CD14-positive monocyte (primary cell): ENCODE data around the gene KRTAP4-8. TPM values are rescaled to one million over a fixed set of nuclear protein-coding genes. Genes with fewer than 3 reads are reported as not detected.
"Not testable (repeated sequence)": the region's sequence is repeated elsewhere in the genome, so short reads cannot be mapped to it uniquely, and the experiment has no call there.

Experiments used
- DNase-seq, 3 donors: peaks; one replicate each; pipeline ENCODE4 v3.0.0-alpha.2; 2011 to 2022
- H2AFZ ChIP-seq: 2 replicates; pipeline ENCODE4 v1.6.0; 2012; ENCODE audit warnings: mild to moderate bottlenecking, low read depth, low read length, inconsistent platforms; ENCODE audit not compliant: insufficient read depth, poor library complexity, severe bottlenecking
- H3K27ac ChIP-seq, 2 donors: 1 replicate in 1 of 2; 2 replicates in 1 of 2; pipeline ENCODE4 v1.5.1; 2012 to 2013; ENCODE audit warnings: low read length in 2 of 2, control low read depth in 1 of 2, inconsistent platforms in 1 of 2, low read depth in 1 of 2, mild to moderate bottlenecking in 1 of 2
- H3K27me3 ChIP-seq, 2 donors: one replicate each; pipeline versions ENCODE4 v1.6.0 to v1.6.1; 2011 to 2013; ENCODE audit warnings: low read length in 2 of 2; ENCODE audit not compliant: control insufficient read depth in 2 of 2, insufficient read depth in 2 of 2
- H3K36me3 ChIP-seq, 2 donors: replicated peaks in 1 of 2; 1 replicate in 1 of 2; 2 replicates in 1 of 2; pipeline versions ENCODE4 v1.5.1 to v1.6.1; 2012 to 2013; ENCODE audit warnings: low read length in 2 of 2, control low read depth in 1 of 2, inconsistent platforms in 1 of 2, mild to moderate bottlenecking in 1 of 2; ENCODE audit not compliant: insufficient read depth in 2 of 2, control insufficient read depth in 1 of 2
- H3K4me1 ChIP-seq, 2 donors: 1 replicate in 1 of 2; 2 replicates in 1 of 2; pipeline versions ENCODE4 v1.5.1 to v1.6.1; 2012 to 2013; ENCODE audit warnings: low read length in 2 of 2, control low read depth in 1 of 2, inconsistent platforms in 1 of 2, mild to moderate bottlenecking in 1 of 2, moderate library complexity in 1 of 2; ENCODE audit not compliant: insufficient read depth in 2 of 2, control insufficient read depth in 1 of 2
- H3K4me2 ChIP-seq: replicated peaks from 2 replicates; pipeline ENCODE3; 2012; ENCODE audit warnings: low read length, moderate library complexity, mild to moderate bottlenecking; ENCODE audit not compliant: poor library complexity, severe bottlenecking; ENCODE audit errors: extremely low read depth
- H3K4me3 ChIP-seq, 3 experiments: fragments of 200-600 bp in 1 of 3; sonication (generic) in 1 of 3; replicated peaks in 1 of 3; 1 replicate in 2 of 3; 2 replicates in 1 of 3; pipeline ENCODE4 v1.5.1; 2011 to 2013; ENCODE audit warnings: low read length in 3 of 3, mild to moderate bottlenecking in 3 of 3, control low read depth in 2 of 3, low read depth in 2 of 3, inconsistent platforms in 1 of 3, moderate library complexity in 1 of 3
- H3K79me2 ChIP-seq: 2 replicates; pipeline ENCODE4 v1.6.0; 2012; ENCODE audit warnings: mild to moderate bottlenecking, control low read depth, inconsistent platforms, low read length, moderate library complexity; ENCODE audit not compliant: insufficient read depth
- H3K9ac ChIP-seq: 2 replicates; pipeline ENCODE4 v1.6.0; 2017; ENCODE audit warnings: low read length, mild to moderate bottlenecking; ENCODE audit not compliant: insufficient read depth, poor library complexity, severe bottlenecking
- H3K9me3 ChIP-seq, 2 donors: replicated peaks in 1 of 2; 1 replicate in 1 of 2; 2 replicates in 1 of 2; pipeline versions ENCODE4 v1.5.1 to v1.6.1; 2012 to 2013; ENCODE audit warnings: low read length in 2 of 2, control low read depth in 1 of 2; ENCODE audit not compliant: control insufficient read depth in 1 of 2, insufficient read depth in 1 of 2
- H4K20me1 ChIP-seq: 2 replicates; pipeline ENCODE4 v1.6.0; 2012; ENCODE audit warnings: mild to moderate bottlenecking, low read length, control low read depth, moderate library complexity; ENCODE audit not compliant: insufficient read depth
- H3K27ac Mint-ChIP-seq, 7 donors: one replicate each; pipeline ENCODE4 v1.8.0; 2020; ENCODE audit warnings: mild to moderate bottlenecking in 7 of 7, mixed read lengths in 7 of 7, moderate library complexity in 6 of 7, inconsistent platforms in 2 of 7
- H3K27me3 Mint-ChIP-seq, 3 donors: one replicate each; pipeline ENCODE4 v1.8.0; 2021 to 2022; ENCODE audit warnings: low read depth in 3 of 3, mild to moderate bottlenecking in 3 of 3, mixed read lengths in 3 of 3, moderate library complexity in 3 of 3, inconsistent platforms in 1 of 3
- H3K36me3 Mint-ChIP-seq, 2 donors: one replicate each; pipeline ENCODE4 v1.8.0; 2020; ENCODE audit warnings: mixed read lengths in 2 of 2, inconsistent platforms in 1 of 2, mild to moderate bottlenecking in 1 of 2
- H3K4me1 Mint-ChIP-seq: one replicate; pipeline ENCODE4 v1.8.0; 2020; ENCODE audit warnings: mild to moderate bottlenecking, mixed read lengths
- H3K4me3 Mint-ChIP-seq, 2 donors: one replicate each; pipeline ENCODE4 v1.8.0; 2020; ENCODE audit warnings: mild to moderate bottlenecking in 2 of 2, mixed read lengths in 2 of 2, moderate library complexity in 1 of 2
- H3K9me3 Mint-ChIP-seq, 7 donors: one replicate each; pipeline ENCODE4 v1.8.0; 2020 to 2022; ENCODE audit warnings: mixed read lengths in 7 of 7, mild to moderate bottlenecking in 6 of 7, moderate library complexity in 6 of 7, inconsistent platforms in 2 of 7
- CTCF ChIP-seq: fragments of 200-600 bp; IDR thresholded peaks from one replicate; pipeline ENCODE4 v1.8.0; 2022; ENCODE audit warnings: antibody characterized with exemption, mild to moderate bottlenecking
- WGBS: methylation state at CpG from one replicate; pipeline ENCODE4 v1.1.5; 2013; ENCODE audit warnings: missing lambda C conversion rate; ENCODE audit not compliant: insufficient coverage; 5-methylcytosine and 5-hydroxymethylcytosine counted together
- intact Hi-C, 2 donors: fragments of 100-400 bp; cut with micrococcal nuclease; formaldehyde crosslinking; loops; one replicate each; pipeline versions ENCODE4 v1.15.0 to v1.15.1; 2023
- polyA plus RNA-seq, 3 donors: library from polyadenylated mRNA; depleted of rRNA in 1 of 3; unstranded in 2 of 3; stranded (reverse) in 1 of 3; fragments of 300-500 nt in 2 of 3; fragments of >200 nt in 1 of 3; fragmentation: Illumina TruSeq in 2 of 3; gene quantifications; 1 replicate in 2 of 3; 2 replicates in 1 of 3; pipeline ENCODE4 v1.2.3, GENCODE V29; 2012 to 2021

Gene KRTAP4-8
- polyA plus RNA-seq, 3 donors: not detected

- Histone ChIP-seq H3K79me2 (no peaks in the 10 kb centered on the region), H3K27ac (no peak within 1 kb of the TSS), H3K4me1 (no peaks in the 10 kb centered on the region), H3K36me3 (no peaks in the 10 kb centered on the region), H3K4me3 (no peak within 1 kb of the TSS), H3K9ac (no peak within 1 kb of the TSS), H3K27me3 (no peaks in the 10 kb centered on the region), H3K4me2 (no peak within 1 kb of the TSS), H4K20me1 (no peaks in the 10 kb centered on the region), H3K9me3 (peaks cover 14 to 27% of the 10 kb centered on the region in 2 donors), H2AFZ (no peak within 1 kb of the TSS)
- WGBS: 100% methylated on average over 1 of the region's 6 CpGs
- H3K27ac Mint-ChIP-seq: no peak within 1 kb of the TSS
- H3K27me3 Mint-ChIP-seq: peaks cover 0 to 2% (median 1%) of the 10 kb centered on the region in 3 donors
- H3K36me3 Mint-ChIP-seq: no peaks in the 10 kb centered on the region
- DNase-seq: peak in 1 of 3 donors; percentile 16
- TF ChIP-seq CTCF: no peak
- no peak within 1 kb of the TSS for H3K4me3 Mint-ChIP-seq
- intact Hi-C loops: no loop called here
- no peaks in the 10 kb centered on the region for H3K4me1 Mint-ChIP-seq
- peaks cover 26 to 46% (median 35%) of the 10 kb centered on the region in 7 donors for H3K9me3 Mint-ChIP-seq
These were observed 42.6 kb upstream of the KRTAP4-8 start, which contains the start of gene KRTAP4-6 for GRCh38 chr17:41140360-41141131. TSS of gene KRTAP4-6 (minus strand) at chr17:41140544. CDS start at chr17:41140487, 57 bp downstream.

- H3K27me3 ChIP-seq, H3K9ac ChIP-seq, H3K27me3 Mint-ChIP-seq, H3K4me2 ChIP-seq, H3K27ac ChIP-seq, H3K36me3 ChIP-seq, H3K27ac Mint-ChIP-seq, H3K36me3 Mint-ChIP-seq, H2AFZ ChIP-seq, H3K4me3 Mint-ChIP-seq, intact Hi-C loops, H3K4me1 ChIP-seq, DNase-seq, H3K79me2 ChIP-seq, H3K4me1 Mint-ChIP-seq, H3K4me3 ChIP-seq, H4K20me1 ChIP-seq: not testable (repeated sequence)
- 95% methylated on average over 12 of the region's 12 CpGs for WGBS
- H3K9me3 Mint-ChIP-seq: peaks cover 23 to 46% (median 34%) of the 10 kb centered on the region in 7 donors
- H3K9me3 ChIP-seq: peaks cover 14 to 27% of the 10 kb centered on the region in 2 donors
These were observed 41.9 kb upstream of the KRTAP4-8 start for GRCh38 chr17:41139865-41140264.
